ENCODE results near the gene TMEM126B.

TMEM126B gene

DNA sequence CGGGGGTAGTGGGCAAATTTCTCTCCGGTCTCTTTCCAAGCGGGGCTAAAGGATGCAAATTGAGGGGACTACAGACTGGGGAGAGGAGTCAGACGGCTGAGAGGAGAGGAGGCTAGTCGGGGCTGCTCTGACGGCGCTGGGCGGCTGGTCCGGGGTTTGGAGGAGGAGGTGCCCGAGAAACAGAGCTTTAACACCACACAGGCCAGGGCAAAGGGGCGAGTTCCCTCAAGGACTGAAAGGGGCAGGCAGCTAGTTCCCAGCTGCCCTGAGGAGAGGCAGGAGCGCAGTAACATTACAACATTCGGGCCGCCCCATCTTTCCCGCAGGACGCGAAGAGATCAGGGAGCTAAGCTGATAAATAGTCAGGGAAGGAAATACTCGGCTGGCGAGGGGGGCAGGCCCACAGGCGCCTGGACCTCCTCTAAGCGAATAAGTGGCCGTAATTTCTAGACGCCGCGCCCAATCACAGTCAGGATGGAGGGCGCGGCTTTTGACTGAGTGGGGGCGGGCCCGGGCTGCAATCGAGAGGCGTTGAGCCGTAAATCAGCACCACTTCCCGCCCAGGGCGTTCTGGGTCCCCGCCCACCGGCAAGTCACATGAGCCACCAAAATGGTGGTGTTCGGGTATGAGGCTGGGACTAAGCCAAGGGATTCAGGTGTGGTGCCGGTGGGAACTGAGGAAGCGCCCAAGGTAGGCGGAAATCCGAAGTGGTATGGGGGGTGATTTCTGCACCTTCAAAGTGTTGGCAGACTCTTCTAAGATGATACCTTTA, at the start of gene TMEM126B:
TMEM126B (plus strand) TSS at position 596 of the 773 bp plus-strand sequence; CDS start at position 611, 15 bp downstream.
- in situ Hi-C loops (cut with MboI; ENCODE audit: low pct_unique_long_range_greater_than_20kb, low sequenced_read_pairs, unreplicated experiment), result no loop called here
- TF ChIP-seq, protein P1, sequence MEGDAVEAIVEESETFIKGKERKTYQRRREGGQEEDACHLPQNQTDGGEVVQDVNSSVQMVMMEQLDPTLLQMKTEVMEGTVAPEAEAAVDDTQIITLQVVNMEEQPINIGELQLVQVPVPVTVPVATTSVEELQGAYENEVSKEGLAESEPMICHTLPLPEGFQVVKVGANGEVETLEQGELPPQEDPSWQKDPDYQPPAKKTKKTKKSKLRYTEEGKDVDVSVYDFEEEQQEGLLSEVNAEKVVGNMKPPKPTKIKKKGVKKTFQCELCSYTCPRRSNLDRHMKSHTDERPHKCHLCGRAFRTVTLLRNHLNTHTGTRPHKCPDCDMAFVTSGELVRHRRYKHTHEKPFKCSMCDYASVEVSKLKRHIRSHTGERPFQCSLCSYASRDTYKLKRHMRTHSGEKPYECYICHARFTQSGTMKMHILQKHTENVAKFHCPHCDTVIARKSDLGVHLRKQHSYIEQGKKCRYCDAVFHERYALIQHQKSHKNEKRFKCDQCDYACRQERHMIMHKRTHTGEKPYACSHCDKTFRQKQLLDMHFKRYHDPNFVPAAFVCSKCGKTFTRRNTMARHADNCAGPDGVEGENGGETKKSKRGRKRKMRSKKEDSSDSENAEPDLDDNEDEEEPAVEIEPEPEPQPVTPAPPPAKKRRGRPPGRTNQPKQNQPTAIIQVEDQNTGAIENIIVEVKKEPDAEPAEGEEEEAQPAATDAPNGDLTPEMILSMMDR (IDR thresholded peaks at IDR 0.05; ENCODE audit: extremely low read depth, insufficient read depth, missing control alignments), result no peak
- peak; percentile 85 for DNase-seq (ENCODE audit: low spot score)

GRCh38 chr11:85582111-85582510, 46.3 kb upstream of the TMEM126B start:
- TF ChIP-seq, protein P1 (IDR thresholded peaks at IDR 0.05; ENCODE audit: extremely low read depth, insufficient read depth, missing control alignments), result no peak
- no peak for DNase-seq (ENCODE audit: low spot score)
- in situ Hi-C loops (cut with MboI; ENCODE audit: low pct_unique_long_range_greater_than_20kb, low sequenced_read_pairs, unreplicated experiment), result loop anchor here (25.0 kb wide), 1 partner anchor 1020 kb away; no protein-coding TSS in a partner anchor

DNA sequence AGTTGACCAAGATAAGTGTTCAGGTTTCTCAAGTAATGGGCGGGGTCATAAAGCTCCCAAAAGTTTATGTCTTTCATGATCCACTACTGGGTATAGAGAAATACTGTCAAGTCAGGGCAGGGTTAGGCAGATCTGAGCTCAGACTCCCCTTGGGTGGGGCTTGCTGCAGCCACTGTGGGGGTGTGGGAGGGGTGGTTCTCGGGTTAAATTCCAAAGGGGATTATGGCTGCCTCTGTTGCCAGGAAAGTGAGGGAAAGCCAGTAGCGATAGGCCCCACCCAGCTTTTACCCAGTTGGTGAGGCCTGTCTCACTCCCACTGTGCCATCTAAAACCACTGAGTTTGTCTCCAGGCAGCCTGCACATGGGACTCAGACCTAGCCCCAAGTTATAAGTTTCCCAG, 39.0 kb upstream of the TMEM126B start:
- in situ Hi-C loops (cut with MboI; ENCODE audit: low pct_unique_long_range_greater_than_20kb, low sequenced_read_pairs, unreplicated experiment), result loop anchor here (25.0 kb wide), 1 partner anchor 1027 kb away; no protein-coding TSS in a partner anchor
- DNase-seq (ENCODE audit: low spot score), result no peak
- TF ChIP-seq, protein P1 (IDR thresholded peaks at IDR 0.05; ENCODE audit: extremely low read depth, insufficient read depth, missing control alignments), result no peak

GRCh38 chr11:85590848-85591483, 37.4 kb upstream of the TMEM126B start:
- DNase-seq (ENCODE audit: low spot score), result peak; percentile 8
- in situ Hi-C loops (cut with MboI; ENCODE audit: low pct_unique_long_range_greater_than_20kb, low sequenced_read_pairs, unreplicated experiment), result loop anchor here (25.0 kb wide), 1 partner anchor 1029 kb away; no protein-coding TSS in a partner anchor
- TF ChIP-seq, protein P1 (IDR thresholded peaks at IDR 0.05; ENCODE audit: extremely low read depth, insufficient read depth, missing control alignments), result peak; percentile 29

GRCh38 chr11:85595285-85595884, 33.0 kb upstream of the TMEM126B start:
- TF ChIP-seq, protein P1 (IDR thresholded peaks at IDR 0.05; ENCODE audit: extremely low read depth, insufficient read depth, missing control alignments), result peak; percentile 53
- in situ Hi-C loops (cut with MboI; ENCODE audit: low pct_unique_long_range_greater_than_20kb, low sequenced_read_pairs, unreplicated experiment), result loop anchor here (25.0 kb wide), 1 partner anchor 1033 kb away; no protein-coding TSS in a partner anchor
- peak; percentile 34 for DNase-seq (ENCODE audit: low spot score)

GRCh38 chr11:85596886-85597285, 31.5 kb upstream of the TMEM126B start:
- in situ Hi-C loops (cut with MboI; ENCODE audit: low pct_unique_long_range_greater_than_20kb, low sequenced_read_pairs, unreplicated experiment), result loop anchor here (25.0 kb wide), 1 partner anchor 1035 kb away; no protein-coding TSS in a partner anchor
- TF ChIP-seq, protein P1 (IDR thresholded peaks at IDR 0.05; ENCODE audit: extremely low read depth, insufficient read depth, missing control alignments), result no peak

More at GRCh38 chr11:85596886-85597285, 31.5 kb upstream of the TMEM126B start:
- DNase-seq (ENCODE audit: low spot score), result no peak
